GM13977 (cell line): Measurements from ENCODE around the gene GTF3C2.
A peak's percentile ranks its signal among the peaks of the same experiment; 100 is the strongest.

ENCODE experiments used
- DNase-seq: peaks from one replicate; pipeline ENCODE4 v3.0.0; 2012; ENCODE audit warnings: low spot score
- in situ Hi-C: fragments of 300-500 bp; cut with MboI; formaldehyde crosslinking; loops from one replicate; pipeline ENCODE4 v1.12.0; 2022; ENCODE audit warnings: low sequenced_read_pairs, low pct_unique_long_range_greater_than_20kb, mixed read lengths, inconsistent platforms; ENCODE audit not compliant: unreplicated experiment
- TF ChIP-seq, protein P1 (sequence below): IDR thresholded peaks from 2 replicates; pipeline ENCODE4 v1.5.1; 2012; ENCODE audit warnings: mild to moderate bottlenecking, control low read depth; ENCODE audit not compliant: insufficient read depth; ENCODE audit errors: extremely low read depth, missing control alignments

The GTF3C2 gene

GRCh38 chr2:27309651-27310050, 46.9 kb downstream of the GTF3C2 start:
- DNase-seq = no peak
- TF ChIP-seq, protein P1, sequence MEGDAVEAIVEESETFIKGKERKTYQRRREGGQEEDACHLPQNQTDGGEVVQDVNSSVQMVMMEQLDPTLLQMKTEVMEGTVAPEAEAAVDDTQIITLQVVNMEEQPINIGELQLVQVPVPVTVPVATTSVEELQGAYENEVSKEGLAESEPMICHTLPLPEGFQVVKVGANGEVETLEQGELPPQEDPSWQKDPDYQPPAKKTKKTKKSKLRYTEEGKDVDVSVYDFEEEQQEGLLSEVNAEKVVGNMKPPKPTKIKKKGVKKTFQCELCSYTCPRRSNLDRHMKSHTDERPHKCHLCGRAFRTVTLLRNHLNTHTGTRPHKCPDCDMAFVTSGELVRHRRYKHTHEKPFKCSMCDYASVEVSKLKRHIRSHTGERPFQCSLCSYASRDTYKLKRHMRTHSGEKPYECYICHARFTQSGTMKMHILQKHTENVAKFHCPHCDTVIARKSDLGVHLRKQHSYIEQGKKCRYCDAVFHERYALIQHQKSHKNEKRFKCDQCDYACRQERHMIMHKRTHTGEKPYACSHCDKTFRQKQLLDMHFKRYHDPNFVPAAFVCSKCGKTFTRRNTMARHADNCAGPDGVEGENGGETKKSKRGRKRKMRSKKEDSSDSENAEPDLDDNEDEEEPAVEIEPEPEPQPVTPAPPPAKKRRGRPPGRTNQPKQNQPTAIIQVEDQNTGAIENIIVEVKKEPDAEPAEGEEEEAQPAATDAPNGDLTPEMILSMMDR = no peak
- in situ Hi-C loops = no loop called here

DNA sequence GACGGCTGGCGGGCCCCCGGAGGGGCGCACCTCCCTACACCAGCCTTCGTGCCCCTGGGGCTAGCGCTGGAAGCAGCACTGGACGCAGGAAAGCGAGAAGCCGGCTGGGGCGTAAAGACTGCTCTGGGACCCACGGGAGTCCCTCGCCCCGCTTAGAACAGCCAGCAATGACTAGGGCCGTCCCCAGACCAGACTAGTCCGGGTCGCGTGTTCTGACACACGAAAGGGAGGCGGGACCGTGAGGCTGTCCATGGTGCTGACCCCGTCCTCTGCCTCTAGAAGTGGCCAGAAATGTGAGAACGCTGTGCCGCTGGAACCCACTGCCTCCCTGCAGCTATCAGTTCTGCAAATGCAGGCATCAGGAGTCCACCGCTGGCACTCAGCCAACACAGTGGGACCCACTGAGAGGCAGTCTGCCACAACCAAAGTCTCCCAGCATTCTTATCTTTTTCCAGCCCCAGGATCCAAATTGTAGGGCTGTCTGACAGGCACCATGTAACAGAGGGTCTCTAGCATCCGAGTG, 48.1 kb downstream of the GTF3C2 start, which contains the start of gene UCN:
TSS of gene UCN (minus strand) at position 87 of the 523 bp plus-strand sequence. CDS start 550 bp downstream, outside the sequence.
- TF ChIP-seq, protein P1 = no peak
- no peak for DNase-seq
- in situ Hi-C loops = no loop called here

- no peak for DNase-seq
- in situ Hi-C loops = no loop called here
- TF ChIP-seq, protein P1 = no peak
These were observed 48.8 kb downstream of the GTF3C2 start for GRCh38 chr2:27307545-27308358.

DNA sequence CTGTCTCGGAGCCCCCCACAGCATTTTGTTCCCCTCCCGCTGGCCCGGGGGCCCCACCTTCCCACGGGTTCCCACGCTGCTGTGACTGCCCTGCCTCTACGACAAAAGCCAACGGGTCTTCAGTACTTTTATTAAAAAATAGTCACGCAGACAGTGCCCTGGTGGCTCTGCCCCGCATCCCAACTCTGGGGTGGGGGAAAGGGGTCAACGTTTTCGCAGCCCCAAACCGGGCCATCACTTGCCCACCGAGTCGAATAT, 49.3 kb downstream of the GTF3C2 start:
- no peak for DNase-seq
- TF ChIP-seq, protein P1 = no peak
- in situ Hi-C loops = no loop called here

GRCh38 chr2:27306573-27307286, 49.8 kb downstream of the GTF3C2 start:
- peak; percentile 38 for DNase-seq
- in situ Hi-C loops = no loop called here
- TF ChIP-seq, protein P1 = no peak

DNA sequence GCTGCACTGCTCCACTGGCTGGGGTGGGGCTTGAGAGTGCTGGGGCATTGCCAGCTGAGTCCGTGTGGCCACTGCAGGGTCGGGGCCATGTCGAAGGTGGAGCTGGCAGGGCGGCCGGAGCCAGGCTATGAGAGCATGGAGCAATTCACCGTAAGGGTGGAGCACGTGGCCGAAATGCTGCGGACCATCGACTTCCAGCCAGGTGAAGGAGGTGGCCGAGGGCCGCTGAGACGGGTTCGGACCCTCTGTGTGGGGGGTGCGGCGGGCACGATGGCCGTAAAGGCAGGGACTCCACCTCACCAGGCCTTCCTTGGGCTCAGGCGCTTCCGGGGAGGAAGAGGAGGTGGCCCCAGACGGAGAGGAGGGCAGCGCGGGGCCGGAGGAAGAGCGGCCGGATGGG, 50.4 kb downstream of the GTF3C2 start:
- DNase-seq = no peak
- in situ Hi-C loops = no loop called here
- TF ChIP-seq, protein P1 = no peak
